ENCODE measurements around the gene TRMO. TPM values are rescaled to one million over a fixed set of nuclear protein-coding genes. Genes with fewer than 3 reads are reported as not detected.

The TRMO gene
- total and polyA plus RNA-seq, 2 of the 13 experiments (the other 11 are each of a cell fraction or from before 2014, with no cell fraction given): 8.7 to 18.6 TPM

- TF ChIP-seq ZGPAT (CRISPR knock-in tag; IDR thresholded peaks at IDR 0.05): no peak
- TF ChIP-seq DMAP1 (CRISPR knock-in tag; IDR thresholded peaks at IDR 0.05): no peak
- no peak for TF ChIP-seq KMT2B (CRISPR knock-in tag; IDR thresholded peaks at IDR 0.05)
- no peak for TF ChIP-seq ZNF567 (CRISPR knock-in tag; IDR thresholded peaks at IDR 0.05; ENCODE audit: borderline replicate concordance)
- no peak for TF ChIP-seq ZNF891 (CRISPR knock-in tag; IDR thresholded peaks at IDR 0.05)
- no peak for TF ChIP-seq CENPT (CRISPR knock-in tag; IDR thresholded peaks at IDR 0.05; ENCODE audit: low read depth)
These were observed 14.7 kb upstream of the TRMO start (continued) for GRCh38 chr9:97936998-97937397.

- in situ Hi-C loops (cut with HindIII; ENCODE audit: extremely low pct_ligation_motif_present, low pct_unique_long_range_greater_than_20kb): no loop called here
- ChIA-PET CTCF (ENCODE audit: low intra/inter-chr PET ratio, low total read pairs) (no interaction called here), POLR2A (interaction anchor here (1.4 kb wide), 1 partner anchor 13 kb away, joined by 3 read pairs; the partner anchor contains the start of gene TRMO)
- H3K79me2 ChIP-seq (ENCODE audit: insufficient read depth, low read length): no peaks in the 10 kb centered on the region
- intact Hi-C loops (cut with micrococcal nuclease; ENCODE audit: unreplicated experiment): no loop called here
- WGBS (ENCODE audit: low lambda C conversion rate): 0% methylated on average over 1 of the region's 1 CpG
- no peak for DNase-seq (ENCODE audit: low spot score)
- no peak overlapping the region for H3K9ac ChIP-seq (ENCODE audit: insufficient read depth, low read depth, low read length)
- no peak overlapping the region for H3K27ac ChIP-seq (ENCODE audit: extremely low read length, insufficient read depth, low read length)
- BruUV-seq (replicated peaks): no TSS peak
- no peak for FAIRE-seq
- no peaks in the 10 kb centered on the region for H3K4me1 ChIP-seq (ENCODE audit: insufficient read depth, low read length)
- no peak for ATAC-seq
- no peak overlapping the region for H2AFZ ChIP-seq (ENCODE audit: low read length)
- no peak overlapping the region for H3K4me2 ChIP-seq (ENCODE audit: low read depth, low read length)
- H3K9me3 ChIP-seq (ENCODE audit: low read length): no peaks in the 10 kb centered on the region
- no peak overlapping the region for H3K4me3 ChIP-seq (replicated peaks in 1 of 3; ENCODE audit: insufficient read depth in 1 of 3, low read depth in 2 of 3, low read length in 3 of 3)
- peaks cover 2 to 4% of the 10 kb centered on the region in 2 experiments; a peak in 1 of 5 replicates for H3K27me3 ChIP-seq (ENCODE audit: control insufficient read depth in 1 of 2, insufficient read depth in 2 of 2, low read length in 2 of 2)
- no peaks in the 10 kb centered on the region for H4K20me1 ChIP-seq (ENCODE audit: insufficient read depth, low read length)
- no peaks in the 10 kb centered on the region for H3K36me3 ChIP-seq (replicated peaks in 1 of 2; ENCODE audit: control insufficient read depth in 1 of 2, insufficient read depth in 2 of 2, low read length in 2 of 2)
- TF ChIP-seq MYC (CRISPR knock-in tag; IDR thresholded peaks at IDR 0.05; ENCODE audit: borderline replicate concordance) (no peak), MLLT10 (CRISPR knock-in tag; IDR thresholded peaks at IDR 0.05) (no peak), ERF (CRISPR knock-in tag; IDR thresholded peaks at IDR 0.05) (no peak), PCBP2 (optimal IDR thresholded peaks at IDR 0.05; ENCODE audit: low read depth, low read length, poor library complexity, severe bottlenecking) (no peak), ZXDC (CRISPR knock-in tag; IDR thresholded peaks at IDR 0.05) (no peak), ZNF235 (CRISPR knock-in tag; IDR thresholded peaks at IDR 0.05; ENCODE audit: borderline replicate concordance) (no peak), PRDM10 (CRISPR knock-in tag; IDR thresholded peaks at IDR 0.05; ENCODE audit: low read depth) (no peak), ZNF253 (CRISPR knock-in tag; IDR thresholded peaks at IDR 0.05; ENCODE audit: borderline replicate concordance) (no peak), GZF1 (CRISPR knock-in tag; IDR thresholded peaks at IDR 0.05) (no peak), TFDP1 (CRISPR knock-in tag; IDR thresholded peaks at IDR 0.05; ENCODE audit: borderline replicate concordance) (no peak)
These were observed 13.0 kb upstream of the TRMO start for GRCh38 chr9:97935276-97935675.
